GM18951 (cell line): ENCODE results near the gene TDRD3.
"Not testable (repeated sequence)": the region's sequence is repeated elsewhere in the genome, so short reads cannot be mapped to it uniquely, and the experiment has no call there.

Experiments
- POLR2A ChIP-seq: IDR thresholded peaks from 4 replicates; pipeline ENCODE4 v1.6.1; 2011; ENCODE audit warnings: mild to moderate bottlenecking; ENCODE audit not compliant: insufficient read length, insufficient read depth; ENCODE audit errors: extremely low read depth
- in situ Hi-C: fragments of 300-500 bp; cut with MboI; formaldehyde crosslinking; loops from one replicate; pipeline ENCODE4 v1.12.0; 2022; ENCODE audit warnings: low sequenced_read_pairs, mixed read lengths, inconsistent platforms; ENCODE audit not compliant: unreplicated experiment

The TDRD3 gene

DNA sequence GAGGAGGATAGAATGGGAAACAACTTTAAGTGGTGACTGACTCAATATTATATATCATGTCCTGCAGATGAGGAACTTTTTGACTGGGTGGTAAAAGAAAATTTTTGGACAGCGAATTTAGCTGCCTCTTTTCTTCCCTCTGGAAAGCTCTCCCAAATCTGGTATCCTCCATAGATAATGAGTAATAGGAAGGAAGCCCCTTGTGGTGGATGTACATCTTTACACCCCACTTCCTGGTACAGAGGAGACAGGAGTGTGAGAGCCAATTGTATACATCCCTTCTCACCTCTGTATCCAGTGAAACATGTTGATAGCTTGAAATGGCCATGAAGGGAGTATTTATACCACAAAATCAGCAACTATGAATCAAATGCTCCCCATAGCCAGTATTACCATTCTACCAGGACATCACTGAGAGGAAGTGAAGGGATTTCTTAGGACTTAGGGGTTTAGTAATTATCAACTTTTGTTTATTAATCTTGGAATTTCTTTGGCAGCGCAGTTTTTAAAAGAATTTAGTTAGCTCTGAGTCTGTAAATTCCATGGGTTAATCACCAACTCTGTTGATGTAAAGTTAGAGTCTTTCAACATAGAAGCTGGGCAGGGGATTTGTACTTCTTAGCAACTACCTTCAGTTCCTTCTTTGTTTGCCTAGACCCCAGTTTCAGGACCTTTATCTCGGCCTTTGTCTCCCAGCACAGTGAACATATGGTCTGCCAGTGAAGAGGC, 17.0 kb upstream of the TDRD3 start:
- in situ Hi-C loops: no loop called here
- TF ChIP-seq POLR2A: no peak

DNA sequence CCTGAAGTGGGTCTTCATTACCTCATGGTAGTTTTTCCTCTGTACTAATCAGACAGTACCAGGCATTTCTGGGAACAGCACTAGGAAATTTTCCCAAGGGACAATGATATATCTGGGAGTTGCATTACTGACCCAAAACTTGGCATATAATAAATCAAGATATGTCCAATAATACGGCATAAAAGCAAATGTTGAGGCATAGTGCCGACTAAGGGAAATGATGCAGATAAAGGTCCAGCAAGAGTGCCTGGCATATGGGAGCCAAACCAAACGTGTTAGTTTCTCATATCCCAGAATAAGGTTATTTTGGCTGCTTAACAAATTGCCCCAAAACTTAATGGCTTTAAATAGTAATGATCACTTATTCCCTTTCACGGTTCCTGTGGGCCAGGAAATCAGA, 12.1 kb upstream of the TDRD3 start:
- no peak for TF ChIP-seq POLR2A
- in situ Hi-C loops: no loop called here

DNA sequence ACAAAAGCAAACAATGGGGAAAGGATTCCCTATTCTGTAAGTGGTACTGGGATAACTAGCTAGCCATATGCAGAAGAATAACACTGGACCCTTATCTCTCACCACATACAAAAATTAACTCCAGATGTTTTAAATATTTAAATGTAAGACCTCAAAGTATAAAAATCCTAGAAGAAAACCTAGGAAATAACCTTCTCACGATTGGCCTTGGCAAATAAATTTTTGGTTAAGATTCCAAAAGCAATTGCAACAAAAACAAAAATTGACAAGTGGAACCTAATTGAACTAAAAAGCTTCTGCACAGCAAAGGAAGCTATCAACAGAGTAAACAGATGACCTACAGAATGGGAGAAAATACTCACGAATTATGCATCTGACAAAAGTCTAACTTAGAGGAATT, 10.8 kb upstream of the TDRD3 start:
- TF ChIP-seq POLR2A: no peak
- in situ Hi-C loops: no loop called here

DNA sequence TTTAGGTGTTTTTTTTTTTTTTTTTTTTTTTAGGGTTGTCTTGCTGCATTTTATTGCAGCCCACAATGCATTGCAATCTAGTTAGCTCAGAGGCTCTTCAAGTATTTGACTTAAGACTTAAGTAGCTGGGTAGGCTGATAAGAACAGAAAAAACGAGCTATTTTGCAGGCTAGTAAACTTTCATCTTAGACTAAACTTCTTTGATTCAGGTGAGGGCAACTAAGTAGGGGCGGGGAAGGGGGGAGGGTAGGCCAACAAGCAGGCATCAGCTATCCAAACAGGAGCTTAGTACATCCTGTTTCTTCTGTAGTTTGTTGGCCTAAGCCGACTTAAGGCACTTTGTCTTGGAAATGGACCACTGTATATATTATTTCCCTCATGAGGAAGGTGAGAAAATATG, 4.9 kb upstream of the TDRD3 start:
- in situ Hi-C loops: no loop called here
- no peak for TF ChIP-seq POLR2A

DNA sequence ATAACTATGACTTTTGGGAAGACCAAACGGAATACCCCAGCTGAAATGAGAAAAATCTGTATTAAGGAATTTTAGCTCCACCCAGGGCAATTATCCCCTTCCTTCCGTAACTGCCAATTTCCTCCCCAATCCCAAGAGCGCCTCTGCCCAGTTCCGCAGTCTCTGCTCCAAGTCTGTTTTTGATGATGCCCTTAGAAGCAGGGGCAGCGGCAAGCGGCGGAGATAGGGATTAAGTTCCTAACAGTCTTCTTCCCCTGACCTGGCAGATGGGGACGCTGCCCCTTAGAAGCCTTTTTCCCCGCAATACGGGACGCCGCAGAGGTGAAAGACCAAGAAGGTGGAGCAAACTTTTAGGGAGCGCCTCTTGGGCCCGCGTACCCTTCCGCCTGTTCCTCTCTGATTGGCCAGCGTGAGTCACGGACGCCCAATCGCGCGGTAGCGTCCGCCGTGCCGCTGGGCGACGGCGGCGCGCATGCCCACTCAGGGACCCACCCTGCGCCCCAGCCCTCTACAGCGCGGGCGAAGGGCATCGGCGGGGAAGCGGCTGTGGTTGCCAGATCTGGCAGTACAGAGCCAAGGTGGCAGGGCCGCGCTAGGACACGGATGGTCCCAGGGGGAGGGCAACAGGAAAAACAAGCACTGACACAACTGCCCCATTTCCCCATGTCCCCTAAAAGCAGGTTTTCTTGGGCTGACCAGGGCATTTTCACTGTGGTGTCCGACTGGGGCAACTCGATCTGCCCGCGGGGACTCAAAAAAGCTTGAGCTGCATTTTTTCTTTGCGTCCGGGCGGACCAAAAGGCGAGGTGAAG, 843 bp upstream of the TDRD3 start:
- in situ Hi-C loops: no loop called here
- peak; percentile 83 for TF ChIP-seq POLR2A

DNA sequence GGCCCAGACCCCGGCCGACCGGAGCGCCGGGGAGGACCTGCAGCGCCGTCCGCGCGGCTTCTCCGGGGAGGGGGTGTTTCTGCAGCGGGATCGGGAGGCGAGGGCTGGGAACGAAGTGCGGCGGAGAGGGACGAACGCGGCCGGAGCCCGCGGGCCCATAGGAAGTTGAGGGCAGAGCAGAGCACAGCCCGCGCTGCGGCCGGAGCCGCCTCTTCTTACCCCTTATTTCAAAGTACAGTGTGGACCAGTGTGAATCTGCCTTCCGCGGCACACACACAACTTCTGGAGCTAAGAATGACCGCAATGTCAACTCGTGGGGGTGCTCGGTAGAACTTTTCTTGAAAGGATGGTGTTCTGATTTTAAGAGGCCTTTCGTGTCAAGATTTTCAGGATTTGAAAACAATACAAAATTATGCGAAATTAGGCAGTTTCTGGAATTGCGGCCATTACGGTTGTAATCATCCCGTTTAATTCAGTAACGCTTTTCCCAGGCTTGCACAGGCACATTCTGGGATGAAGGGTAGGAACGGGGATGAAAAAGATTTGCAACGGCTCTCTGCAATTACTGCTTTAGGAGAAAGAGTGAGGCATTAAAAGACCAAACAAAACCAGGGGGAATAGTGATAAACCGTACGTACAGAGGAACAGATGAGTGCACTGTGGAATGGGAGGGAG, 821 bp downstream of the TDRD3 start:
- in situ Hi-C loops: no loop called here

DNA sequence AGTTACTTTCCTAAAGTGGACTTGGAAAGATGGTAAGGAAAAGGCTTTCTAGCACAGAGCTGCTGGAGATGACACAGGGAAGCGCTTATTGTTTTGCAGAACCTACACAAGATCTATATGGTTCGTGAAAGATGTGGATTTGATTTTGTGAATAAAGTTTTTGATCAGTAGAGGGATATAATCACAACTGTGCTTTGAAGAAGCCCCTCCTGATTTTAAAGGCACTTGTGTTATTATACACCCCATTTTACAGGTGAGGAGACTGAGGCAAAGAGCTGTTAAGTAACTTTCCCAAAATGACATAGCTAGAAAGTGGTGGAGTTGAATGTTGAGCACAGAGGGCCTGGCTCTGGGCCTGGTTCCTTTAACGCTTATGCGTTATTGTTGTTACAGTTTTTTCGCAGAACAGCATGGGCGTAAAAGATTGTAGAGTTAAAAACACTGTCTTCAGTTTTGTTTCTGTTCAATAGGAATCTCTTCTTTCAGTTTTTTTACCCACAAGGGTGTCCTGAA, 1.4 kb downstream of the TDRD3 start:
- in situ Hi-C loops: no loop called here
- no peak for TF ChIP-seq POLR2A

More for the DNA sequence above, 821 bp downstream of the TDRD3 start:
- peak; percentile 44 for TF ChIP-seq POLR2A

DNA sequence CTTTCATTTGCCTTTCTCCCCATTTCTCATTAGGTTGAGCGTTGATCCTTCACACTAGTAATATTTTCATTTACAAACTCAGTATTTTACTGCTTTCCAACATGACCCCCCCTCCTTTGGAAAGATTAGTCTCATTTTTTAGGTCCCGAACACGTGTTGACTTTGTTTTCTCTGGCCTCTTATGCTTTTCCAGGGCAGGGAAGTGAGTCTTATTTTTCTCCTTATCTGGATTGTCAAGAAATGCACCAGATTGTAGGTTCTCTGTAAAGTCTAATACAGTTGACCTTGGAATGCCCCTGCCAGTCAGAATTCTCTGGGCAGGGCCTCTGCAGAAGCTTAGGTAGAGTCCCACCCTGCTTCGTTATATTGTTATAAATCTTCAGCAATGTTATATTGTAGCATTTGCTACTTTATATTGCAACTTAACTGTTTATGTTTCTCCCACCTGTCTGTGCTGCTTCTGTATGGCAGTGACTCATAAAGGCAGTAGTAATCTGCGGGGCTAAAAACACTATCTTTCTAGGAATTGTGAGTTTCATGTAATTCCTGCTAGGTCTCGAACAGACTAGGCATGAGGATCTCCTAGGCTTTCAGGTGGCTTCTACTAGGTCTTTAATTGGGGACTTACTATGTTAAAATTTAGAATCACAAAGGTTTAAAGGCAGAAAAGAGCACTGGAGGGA, 2.0 kb downstream of the TDRD3 start:
- no peak for TF ChIP-seq POLR2A
- in situ Hi-C loops: no loop called here

DNA sequence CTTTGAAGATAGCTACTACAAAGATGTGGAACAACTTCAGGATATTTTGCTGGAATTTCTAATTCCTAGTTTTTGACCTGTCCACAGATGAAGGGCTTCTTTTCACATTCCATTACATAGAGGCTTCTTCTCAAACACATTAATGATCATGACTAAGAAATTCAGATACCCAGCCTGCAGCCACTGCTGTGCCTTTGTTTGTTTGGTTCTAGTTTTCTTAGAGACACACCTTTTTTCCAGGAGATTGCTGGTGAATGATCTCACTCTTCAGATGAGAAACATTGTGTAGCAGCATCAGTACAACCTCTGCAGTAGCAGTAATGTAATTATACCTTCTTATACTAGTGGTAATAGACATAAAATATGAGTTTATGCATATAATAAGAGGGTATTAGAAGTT, 5.0 kb downstream of the TDRD3 start:
- TF ChIP-seq POLR2A: no peak
- in situ Hi-C loops: no loop called here

DNA sequence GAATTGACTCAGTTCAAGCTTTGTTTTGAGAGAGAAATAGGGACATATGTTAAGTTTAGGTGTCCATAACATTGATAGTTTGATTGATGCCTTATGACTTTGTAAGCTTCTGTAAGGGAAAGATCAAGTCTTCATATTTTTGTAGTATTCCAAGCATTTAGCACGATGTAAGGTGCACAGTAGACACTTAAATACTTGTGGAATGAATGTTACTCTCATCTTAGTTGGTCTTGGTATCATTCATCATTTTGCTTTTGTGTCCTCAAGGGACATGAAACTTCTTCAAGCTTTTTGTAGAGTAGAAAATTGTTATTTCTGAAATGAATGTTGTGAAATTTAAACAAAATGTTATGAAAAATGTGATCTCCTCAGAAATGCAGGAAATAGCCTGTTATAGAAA, 10.1 kb downstream of the TDRD3 start:
- no peak for TF ChIP-seq POLR2A
- in situ Hi-C loops: no loop called here

DNA sequence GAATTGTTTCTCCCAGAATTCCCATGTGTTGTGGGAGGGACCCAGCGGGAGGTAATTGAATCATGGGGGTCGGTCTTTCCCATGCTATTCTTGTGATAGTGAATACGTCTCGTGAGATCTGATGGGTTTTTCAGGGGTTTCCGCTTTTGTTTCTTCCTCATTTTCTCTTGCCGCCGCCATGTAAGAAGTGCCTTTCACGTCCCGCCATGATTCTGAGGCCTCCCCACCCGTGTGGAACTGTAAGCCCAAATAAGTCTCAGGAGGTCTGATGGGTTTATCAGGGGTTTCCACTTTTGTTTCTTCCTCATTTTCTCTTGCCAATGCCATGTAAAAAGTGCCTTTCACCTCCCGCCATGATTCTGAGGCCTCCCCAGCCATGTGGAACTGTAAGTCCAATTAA, 10.8 kb downstream of the TDRD3 start:
- in situ Hi-C loops: not testable (repeated sequence)

DNA sequence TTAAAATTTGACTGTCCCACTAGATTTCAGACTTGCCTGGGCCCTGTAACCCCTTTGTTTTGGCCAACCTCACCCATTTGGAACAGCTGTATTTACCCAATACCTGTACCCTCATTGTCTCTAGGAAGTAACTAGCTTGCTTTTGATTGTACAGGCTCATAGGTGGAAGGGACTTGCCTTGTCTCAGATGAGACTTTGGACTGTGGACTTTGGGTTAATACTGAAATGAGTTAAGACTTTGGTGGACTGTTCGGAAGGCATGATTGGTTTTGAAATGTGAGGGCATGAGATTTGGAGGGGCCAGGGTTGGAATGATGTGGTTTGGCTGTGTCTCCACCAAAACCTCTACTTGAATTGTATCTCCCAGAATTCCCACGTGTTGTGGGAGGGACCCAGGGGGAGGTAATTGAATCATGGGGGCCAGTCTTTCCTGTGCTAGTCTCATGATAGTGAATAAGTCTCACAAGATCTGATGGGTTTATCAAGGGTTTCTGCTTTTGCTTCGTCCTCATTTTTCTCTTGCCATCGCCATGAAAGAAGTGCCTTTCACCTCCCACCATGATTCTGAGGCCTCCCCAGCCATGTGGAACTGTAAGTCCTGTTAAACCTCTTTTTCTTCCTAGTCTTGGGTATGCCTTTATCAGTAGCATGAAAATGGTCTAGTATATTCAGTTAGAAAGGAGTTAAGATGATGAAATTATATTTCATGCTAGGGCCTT, 12.7 kb downstream of the TDRD3 start:
- in situ Hi-C loops: not testable (repeated sequence)

DNA sequence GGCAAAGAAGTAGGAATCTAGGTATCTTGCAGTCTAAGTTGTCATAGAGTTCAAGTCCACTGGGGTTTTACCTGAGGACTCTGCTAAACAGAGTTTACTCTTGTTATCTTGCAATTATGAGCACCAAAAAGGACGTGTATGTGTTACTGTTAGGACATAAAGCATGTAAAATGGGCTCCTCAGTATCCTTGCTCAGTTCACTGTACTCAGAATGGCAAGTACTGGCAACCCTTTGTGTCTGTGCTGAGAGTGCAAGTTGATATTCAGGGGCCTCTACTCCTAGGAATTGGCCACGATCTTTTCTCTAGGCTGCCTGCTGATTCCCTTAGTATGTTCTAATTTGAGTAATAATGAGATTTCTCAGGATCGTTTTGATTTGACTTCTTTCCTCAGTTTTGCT, 13.3 kb downstream of the TDRD3 start:
- TF ChIP-seq POLR2A: no peak
- in situ Hi-C loops: no loop called here

DNA sequence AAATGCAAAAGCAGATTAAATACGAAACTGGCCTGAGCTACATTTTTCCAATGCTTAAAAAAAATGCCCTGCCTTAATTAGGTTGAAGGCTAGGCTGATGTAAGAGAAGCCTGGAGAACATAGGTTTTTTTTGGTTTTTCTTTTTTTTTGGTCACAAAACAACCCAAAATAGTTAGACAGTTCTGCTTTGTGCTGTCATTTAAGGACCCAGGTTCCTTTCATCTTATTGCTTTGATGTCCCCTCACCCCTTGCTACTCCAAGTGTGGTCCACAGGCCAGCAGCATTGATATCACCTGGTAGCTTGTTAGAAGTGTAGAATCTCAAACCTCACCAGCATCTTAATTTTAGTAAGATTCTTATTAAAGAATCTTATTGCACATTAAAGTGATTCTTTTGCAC, 14.4 kb downstream of the TDRD3 start:
- in situ Hi-C loops: no loop called here
- TF ChIP-seq POLR2A: no peak
